Liver (tissue), 9 donors: Measurements from ENCODE around the gene BRD3. TPM values are rescaled to one million over a fixed set of nuclear protein-coding genes. Genes with fewer than 3 reads are reported as not detected.

Experiments used
- DNase-seq: peaks from one replicate; pipeline ENCODE4 v3.0.0-alpha.2; 2017; ENCODE audit warnings: low spot score
- H3K27ac ChIP-seq, 2 donors: one replicate each; pipeline ENCODE4 v1.7.0; 2013; ENCODE audit warnings: inconsistent platforms in 2 of 2, low read length in 2 of 2, control low read depth in 1 of 2, low read depth in 1 of 2, mild to moderate bottlenecking in 1 of 2
- H3K27me3 ChIP-seq, 4 donors: one replicate each; pipeline versions ENCODE4 v1.6.1 to v1.7.0; 2013; ENCODE audit warnings: low read length in 3 of 4, inconsistent platforms in 1 of 4, mild to moderate bottlenecking in 1 of 4, moderate library complexity in 1 of 4; ENCODE audit not compliant: control insufficient read depth in 4 of 4, insufficient read depth in 4 of 4
- H3K36me3 ChIP-seq, 4 donors: one replicate each; pipeline versions ENCODE4 v1.6.1 to v1.7.0; 2013; ENCODE audit warnings: low read length in 3 of 4, mild to moderate bottlenecking in 3 of 4, low read depth in 1 of 4, moderate library complexity in 1 of 4; ENCODE audit not compliant: control insufficient read depth in 4 of 4, insufficient read depth in 3 of 4
- H3K4me1 ChIP-seq, 4 donors: one replicate each; pipeline versions ENCODE4 v1.6.1 to v1.7.0; 2013; ENCODE audit warnings: low read length in 3 of 4, mild to moderate bottlenecking in 3 of 4, moderate library complexity in 1 of 4; ENCODE audit not compliant: control insufficient read depth in 4 of 4, insufficient read depth in 4 of 4
- H3K4me3 ChIP-seq, 3 donors: one replicate each; pipeline versions ENCODE4 v1.6.1 to v1.7.0; 2013; ENCODE audit warnings: low read length in 3 of 3, control low read depth in 1 of 3, low read depth in 1 of 3, mild to moderate bottlenecking in 1 of 3
- H3K9ac ChIP-seq, 2 donors: one replicate each; pipeline ENCODE4 v1.7.0; 2013; ENCODE audit warnings: low read length in 2 of 2, mild to moderate bottlenecking in 2 of 2, moderate library complexity in 2 of 2, control low read depth in 1 of 2, low read depth in 1 of 2
- H3K9me3 ChIP-seq, 4 donors: one replicate each; pipeline versions ENCODE4 v1.6.1 to v1.7.0; 2013; ENCODE audit warnings: low read length in 3 of 4; ENCODE audit not compliant: control insufficient read depth in 4 of 4
- FOXA1 ChIP-seq: IDR thresholded peaks from 2 replicates; pipeline ENCODE4 v1.6.1; 2016; ENCODE audit warnings: antibody characterized with exemption
- GABPA ChIP-seq, 2 donors: IDR thresholded peaks in 1 of 2; conservative IDR thresholded peaks in 1 of 2; 2 replicates each; pipeline ENCODE4 v1.6.1; 2016; ENCODE audit warnings: antibody characterized with exemption in 2 of 2, mild to moderate bottlenecking in 1 of 2, moderate library complexity in 1 of 2
- HNF4A ChIP-seq, 2 donors: conservative IDR thresholded peaks; 2 replicates each; pipeline ENCODE4 v1.6.1; 2016; ENCODE audit warnings: antibody characterized with exemption in 2 of 2, mild to moderate bottlenecking in 2 of 2
- HNF4G ChIP-seq: IDR thresholded peaks from 2 replicates; pipeline ENCODE4 v1.6.1; 2016; ENCODE audit warnings: antibody characterized with exemption
- JUND ChIP-seq, 2 donors: IDR thresholded peaks; 2 replicates each; pipeline ENCODE4 v1.6.1; 2016; ENCODE audit warnings: antibody characterized with exemption in 2 of 2
- NR2F2 ChIP-seq: IDR thresholded peaks from 2 replicates; pipeline ENCODE4 v1.6.1; 2016; ENCODE audit warnings: antibody characterized with exemption
- RAD21 ChIP-seq, 2 donors: IDR thresholded peaks; 2 replicates each; pipeline ENCODE4 v1.6.1; 2016; ENCODE audit warnings: antibody characterized with exemption in 2 of 2, mild to moderate bottlenecking in 2 of 2
- RXRA ChIP-seq, 2 donors: IDR thresholded peaks; 2 replicates each; pipeline ENCODE4 v1.6.1; 2017 to 2018; ENCODE audit warnings: antibody characterized with exemption in 2 of 2, mild to moderate bottlenecking in 1 of 2
- SP1 ChIP-seq: IDR thresholded peaks from 2 replicates; pipeline ENCODE4 v1.6.1; 2018; ENCODE audit warnings: antibody characterized with exemption, mild to moderate bottlenecking
- TAF1 ChIP-seq: conservative IDR thresholded peaks from 2 replicates; pipeline ENCODE4 v1.6.1; 2016; ENCODE audit warnings: antibody characterized with exemption, mild to moderate bottlenecking
- YY1 ChIP-seq: IDR thresholded peaks from 2 replicates; pipeline ENCODE4 v1.6.1; 2016; ENCODE audit warnings: antibody characterized with exemption, mild to moderate bottlenecking
- WGBS: extraction: QIAGEN DNeasy Blood & Tissue Kit; methylation state at CpG from one replicate; pipeline ENCODE4 v1.1.7; 2013; 5-methylcytosine and 5-hydroxymethylcytosine counted together
- polyA plus RNA-seq, 2 donors: library from polyadenylated mRNA; stranded (reverse) in 1 of 2; unstranded in 1 of 2; fragments of 200-250 nt in 1 of 2; fragments of >200 nt in 1 of 2; fragmentation: Nextera tagmentation in 1 of 2; extraction: Ambion mirVana in 1 of 2; gene quantifications; one replicate each; pipeline versions ENCODE4 v1.2.1 to v1.2.3, GENCODE V29; 2013 to 2015
- total RNA-seq, 2 donors: library from RNA; depleted of rRNA; stranded (reverse); fragments of >200 nt; gene quantifications; one replicate each; pipeline ENCODE4 v1.2.3, GENCODE V29; 2014
- TF ChIP-seq, protein P1 (sequence below): IDR thresholded peaks from 2 replicates; pipeline ENCODE4 v1.6.1; 2016; ENCODE audit warnings: antibody characterized with exemption, mild to moderate bottlenecking
- TF ChIP-seq, protein P2 (sequence below): IDR thresholded peaks from 2 replicates; pipeline ENCODE4 v1.6.1; 2016; ENCODE audit warnings: antibody characterized with exemption
- TF ChIP-seq, protein P3 (sequence below): IDR thresholded peaks from 2 replicates; pipeline ENCODE4 v1.6.1; 2016; ENCODE audit warnings: antibody characterized with exemption
- TF ChIP-seq, protein P4 (sequence below): fragments of 150-350 bp; IDR thresholded peaks from 2 replicates; pipeline ENCODE4 v1.5.1; 2017; ENCODE audit warnings: improper control_type of control experiment, low read depth, low read length; ENCODE audit not compliant: missing input control
- TF ChIP-seq, protein P5 (sequence below): IDR thresholded peaks from 2 replicates; pipeline ENCODE4 v1.6.1; 2016; ENCODE audit warnings: antibody characterized with exemption
- donor health status: healthy.
- donor health status: healthy.
- donor health status: healthy.
- donor health status: healthy.
- donor health status: healthy.

The BRD3 gene
- total and polyA plus RNA-seq, 4 donors: 7.2 to 17.7 (median 12.7) TPM

DNA sequence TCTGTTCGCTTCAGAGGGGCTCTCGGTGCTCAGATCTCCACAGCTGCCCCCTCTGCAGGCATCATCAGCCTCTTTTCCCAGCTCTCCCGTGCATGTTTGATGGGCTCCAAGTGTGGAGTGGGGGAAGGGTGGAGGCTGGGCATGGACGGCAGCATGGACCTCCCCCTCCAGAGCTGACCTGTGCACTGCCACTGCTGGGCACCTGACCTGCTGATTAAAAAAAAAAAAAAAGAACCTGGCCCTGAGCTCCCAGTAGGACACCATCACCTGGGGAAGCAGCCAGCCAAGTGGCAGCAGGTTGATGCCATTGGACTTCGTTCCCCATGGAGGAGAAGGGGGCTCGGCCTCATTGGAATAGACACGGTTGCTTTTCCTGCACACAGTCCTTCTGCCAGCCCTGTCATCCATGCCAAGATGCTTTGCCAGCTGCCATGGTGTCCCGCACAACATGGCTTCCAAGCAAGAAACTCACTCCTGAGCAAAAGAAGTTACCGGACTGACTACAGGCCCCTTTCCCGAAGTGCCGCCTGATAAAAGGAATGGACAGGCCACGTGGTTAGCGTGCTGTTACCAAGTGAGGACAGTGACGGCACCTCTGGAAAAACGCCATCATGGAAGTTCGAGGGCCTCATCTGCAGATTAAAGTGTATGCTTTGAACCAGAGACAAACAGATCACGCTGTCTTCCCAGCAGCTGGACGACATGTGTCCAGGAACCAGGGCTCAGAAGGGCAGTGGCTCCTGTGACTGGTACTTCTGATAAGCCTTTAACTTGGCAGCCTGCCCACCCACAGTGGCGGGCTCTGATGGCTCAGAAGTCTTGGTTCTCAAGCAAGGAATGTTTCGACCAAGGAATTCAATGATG, 57.3 kb downstream of the BRD3 start:
- no peaks in the 10 kb centered on the region for H3K27me3 ChIP-seq
- H3K4me3 ChIP-seq: no peak overlapping the region
- H3K9me3 ChIP-seq: no peaks in the 10 kb centered on the region
- TF ChIP-seq RXRA (IDR thresholded peaks at IDR 0.05) (peak in 1 of 2 donors; percentile 53), TAF1 (no peak), HNF4G (no peak), YY1 (peak; percentile 18), JUND (IDR thresholded peaks at IDR 0.05) (peak in 1 of 2 donors; percentile 22), HNF4A (conservative IDR thresholded peaks at IDR 0.05) (peak in 1 of 2 donors; percentile 12), SP1 (no peak)
- TF ChIP-seq, protein P1, sequence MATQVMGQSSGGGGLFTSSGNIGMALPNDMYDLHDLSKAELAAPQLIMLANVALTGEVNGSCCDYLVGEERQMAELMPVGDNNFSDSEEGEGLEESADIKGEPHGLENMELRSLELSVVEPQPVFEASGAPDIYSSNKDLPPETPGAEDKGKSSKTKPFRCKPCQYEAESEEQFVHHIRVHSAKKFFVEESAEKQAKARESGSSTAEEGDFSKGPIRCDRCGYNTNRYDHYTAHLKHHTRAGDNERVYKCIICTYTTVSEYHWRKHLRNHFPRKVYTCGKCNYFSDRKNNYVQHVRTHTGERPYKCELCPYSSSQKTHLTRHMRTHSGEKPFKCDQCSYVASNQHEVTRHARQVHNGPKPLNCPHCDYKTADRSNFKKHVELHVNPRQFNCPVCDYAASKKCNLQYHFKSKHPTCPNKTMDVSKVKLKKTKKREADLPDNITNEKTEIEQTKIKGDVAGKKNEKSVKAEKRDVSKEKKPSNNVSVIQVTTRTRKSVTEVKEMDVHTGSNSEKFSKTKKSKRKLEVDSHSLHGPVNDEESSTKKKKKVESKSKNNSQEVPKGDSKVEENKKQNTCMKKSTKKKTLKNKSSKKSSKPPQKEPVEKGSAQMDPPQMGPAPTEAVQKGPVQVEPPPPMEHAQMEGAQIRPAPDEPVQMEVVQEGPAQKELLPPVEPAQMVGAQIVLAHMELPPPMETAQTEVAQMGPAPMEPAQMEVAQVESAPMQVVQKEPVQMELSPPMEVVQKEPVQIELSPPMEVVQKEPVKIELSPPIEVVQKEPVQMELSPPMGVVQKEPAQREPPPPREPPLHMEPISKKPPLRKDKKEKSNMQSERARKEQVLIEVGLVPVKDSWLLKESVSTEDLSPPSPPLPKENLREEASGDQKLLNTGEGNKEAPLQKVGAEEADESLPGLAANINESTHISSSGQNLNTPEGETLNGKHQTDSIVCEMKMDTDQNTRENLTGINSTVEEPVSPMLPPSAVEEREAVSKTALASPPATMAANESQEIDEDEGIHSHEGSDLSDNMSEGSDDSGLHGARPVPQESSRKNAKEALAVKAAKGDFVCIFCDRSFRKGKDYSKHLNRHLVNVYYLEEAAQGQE: no peak
- TF ChIP-seq, protein P2, sequence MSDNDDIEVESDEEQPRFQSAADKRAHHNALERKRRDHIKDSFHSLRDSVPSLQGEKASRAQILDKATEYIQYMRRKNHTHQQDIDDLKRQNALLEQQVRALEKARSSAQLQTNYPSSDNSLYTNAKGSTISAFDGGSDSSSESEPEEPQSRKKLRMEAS: no peak
- TF ChIP-seq, protein P3, sequence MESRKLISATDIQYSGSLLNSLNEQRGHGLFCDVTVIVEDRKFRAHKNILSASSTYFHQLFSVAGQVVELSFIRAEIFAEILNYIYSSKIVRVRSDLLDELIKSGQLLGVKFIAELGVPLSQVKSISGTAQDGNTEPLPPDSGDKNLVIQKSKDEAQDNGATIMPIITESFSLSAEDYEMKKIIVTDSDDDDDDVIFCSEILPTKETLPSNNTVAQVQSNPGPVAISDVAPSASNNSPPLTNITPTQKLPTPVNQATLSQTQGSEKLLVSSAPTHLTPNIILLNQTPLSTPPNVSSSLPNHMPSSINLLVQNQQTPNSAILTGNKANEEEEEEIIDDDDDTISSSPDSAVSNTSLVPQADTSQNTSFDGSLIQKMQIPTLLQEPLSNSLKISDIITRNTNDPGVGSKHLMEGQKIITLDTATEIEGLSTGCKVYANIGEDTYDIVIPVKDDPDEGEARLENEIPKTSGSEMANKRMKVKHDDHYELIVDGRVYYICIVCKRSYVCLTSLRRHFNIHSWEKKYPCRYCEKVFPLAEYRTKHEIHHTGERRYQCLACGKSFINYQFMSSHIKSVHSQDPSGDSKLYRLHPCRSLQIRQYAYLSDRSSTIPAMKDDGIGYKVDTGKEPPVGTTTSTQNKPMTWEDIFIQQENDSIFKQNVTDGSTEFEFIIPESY: no peak
- TF ChIP-seq, protein P4, sequence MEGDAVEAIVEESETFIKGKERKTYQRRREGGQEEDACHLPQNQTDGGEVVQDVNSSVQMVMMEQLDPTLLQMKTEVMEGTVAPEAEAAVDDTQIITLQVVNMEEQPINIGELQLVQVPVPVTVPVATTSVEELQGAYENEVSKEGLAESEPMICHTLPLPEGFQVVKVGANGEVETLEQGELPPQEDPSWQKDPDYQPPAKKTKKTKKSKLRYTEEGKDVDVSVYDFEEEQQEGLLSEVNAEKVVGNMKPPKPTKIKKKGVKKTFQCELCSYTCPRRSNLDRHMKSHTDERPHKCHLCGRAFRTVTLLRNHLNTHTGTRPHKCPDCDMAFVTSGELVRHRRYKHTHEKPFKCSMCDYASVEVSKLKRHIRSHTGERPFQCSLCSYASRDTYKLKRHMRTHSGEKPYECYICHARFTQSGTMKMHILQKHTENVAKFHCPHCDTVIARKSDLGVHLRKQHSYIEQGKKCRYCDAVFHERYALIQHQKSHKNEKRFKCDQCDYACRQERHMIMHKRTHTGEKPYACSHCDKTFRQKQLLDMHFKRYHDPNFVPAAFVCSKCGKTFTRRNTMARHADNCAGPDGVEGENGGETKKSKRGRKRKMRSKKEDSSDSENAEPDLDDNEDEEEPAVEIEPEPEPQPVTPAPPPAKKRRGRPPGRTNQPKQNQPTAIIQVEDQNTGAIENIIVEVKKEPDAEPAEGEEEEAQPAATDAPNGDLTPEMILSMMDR: no peak
- TF ChIP-seq, protein P5, sequence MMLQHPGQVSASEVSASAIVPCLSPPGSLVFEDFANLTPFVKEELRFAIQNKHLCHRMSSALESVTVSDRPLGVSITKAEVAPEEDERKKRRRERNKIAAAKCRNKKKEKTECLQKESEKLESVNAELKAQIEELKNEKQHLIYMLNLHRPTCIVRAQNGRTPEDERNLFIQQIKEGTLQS: no peak
- H3K4me1 ChIP-seq: peaks cover 0 to 11% (median 4%) of the 10 kb centered on the region in 4 donors
- H3K36me3 ChIP-seq: no peaks in the 10 kb centered on the region
- peak; percentile 61 for DNase-seq
- H3K27ac ChIP-seq: peak overlapping the region; percentile 28 to 54
- WGBS: 62% methylated on average over 20 of the region's 20 CpGs
- no peak overlapping the region for H3K9ac ChIP-seq

DNA sequence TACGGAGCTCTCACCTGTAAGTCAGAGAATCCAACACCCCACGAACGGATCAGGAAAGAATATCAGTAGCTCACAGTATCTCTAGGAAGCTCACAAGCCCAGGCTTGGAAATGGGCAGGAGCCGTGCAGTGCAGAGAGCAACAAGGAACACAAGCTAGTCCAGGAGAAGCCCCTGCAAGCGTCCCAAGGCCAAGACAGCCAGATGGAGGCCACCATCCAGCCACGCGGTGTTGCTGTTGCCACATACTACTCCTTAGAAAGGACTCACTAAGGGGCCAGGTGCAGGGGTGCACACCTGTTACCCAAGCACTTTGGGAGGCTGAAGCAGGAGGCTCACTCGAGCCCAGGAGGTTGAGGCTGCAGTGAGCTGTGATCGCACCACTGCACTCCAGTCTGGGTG, 60.3 kb downstream of the BRD3 start:
- 87% methylated on average over 9 of the region's 9 CpGs for WGBS
- H3K36me3 ChIP-seq: no peaks in the 10 kb centered on the region
- H3K27me3 ChIP-seq: no peaks in the 10 kb centered on the region
- no peak overlapping the region for H3K4me3 ChIP-seq
- H3K9me3 ChIP-seq: no peaks in the 10 kb centered on the region
- no peak for DNase-seq
- H3K27ac ChIP-seq: no peak overlapping the region
- no peak overlapping the region for H3K9ac ChIP-seq
- H3K4me1 ChIP-seq: peaks cover 0 to 11% (median 4%) of the 10 kb centered on the region in 4 donors
- no peak for TF ChIP-seq SP1
- TF ChIP-seq, protein P1: no peak
- TF ChIP-seq NR2F2: no peak
- TF ChIP-seq TAF1: no peak
- TF ChIP-seq RAD21 (IDR thresholded peaks at IDR 0.05): no peak
- TF ChIP-seq, protein P2: no peak
- no peak for TF ChIP-seq GABPA (IDR thresholded peaks at IDR 0.05 in 1 of 2, conservative IDR thresholded peaks at IDR 0.05 in 1 of 2)
- TF ChIP-seq FOXA1: no peak
- TF ChIP-seq, protein P4: no peak
